Ovary (tissue), 3 donors: ENCODE data around the gene TAF4.

Experiments used
- CTCF ChIP-seq, 3 donors: fragments of 450-650 bp in 2 of 3; fragments of 200-600 bp in 1 of 3; IDR thresholded peaks; one replicate each; pipeline versions ENCODE4 v1.5.1 to v1.8.0; 2016 to 2022; ENCODE audit warnings: antibody characterized with exemption in 3 of 3, mild to moderate bottlenecking in 1 of 3
- EP300 ChIP-seq: sonication (generic); formaldehyde crosslinking; IDR thresholded peaks from one replicate; pipeline ENCODE4 v1.6.1; 2017; ENCODE audit warnings: antibody characterized with exemption
- POLR2A ChIP-seq: fragments of 450-650 bp; IDR thresholded peaks from one replicate; pipeline ENCODE4 v1.6.1; 2017; ENCODE audit warnings: antibody characterized with exemption, mild to moderate bottlenecking, moderate library complexity
- donor health status: DM: no; HTN: no; CAD: no.

DNA sequence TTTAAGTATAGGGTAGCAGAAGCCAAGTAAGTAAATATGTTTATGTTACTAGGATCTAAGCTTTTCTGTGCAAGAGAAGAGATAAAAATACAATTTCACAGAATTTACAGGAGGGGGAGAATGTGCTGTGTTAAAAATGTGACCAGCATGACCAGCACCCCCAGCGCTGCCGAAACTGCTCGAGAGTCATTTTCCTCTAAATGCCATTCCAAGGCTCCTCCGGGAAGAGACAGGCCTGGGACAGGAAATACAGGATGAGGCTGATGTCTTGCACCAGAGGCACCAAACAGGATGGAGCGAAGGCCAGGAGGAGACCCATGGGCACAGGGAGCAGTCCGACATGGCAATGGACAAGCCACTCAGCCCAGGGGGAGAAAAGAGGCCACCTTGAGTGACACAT, 21.1 kb downstream of the TAF4 start:
- TF ChIP-seq EP300 (no peak), CTCF (IDR thresholded peaks at IDR 0.05) (no peak), POLR2A (no peak)
